ENCODE results near the gene ADAMTS7. TPM values are rescaled to one million over a fixed set of nuclear protein-coding genes. Genes with fewer than 3 reads are reported as not detected.

ADAMTS7 gene
- total RNA-seq, 3 donors from 2014 or later = 1.3 to 7.4 (median 6.2) TPM

- no peaks in the 10 kb centered on the region for H3K36me3 ChIP-seq
- H3K9me3 ChIP-seq = no peaks in the 10 kb centered on the region
- no peak overlapping the region for H3K4me3 ChIP-seq
- no peak for DNase-seq (ENCODE audit: low spot score in 2 of 2)
- no peaks in the 10 kb centered on the region for H3K4me1 ChIP-seq
- peaks cover 0 to 4% of the 10 kb centered on the region in 2 donors for H3K27me3 ChIP-seq
- intact Hi-C loops (cut with DNase I; ENCODE audit: low total_unique reads) = no loop called here
- no peak overlapping the region for H3K27ac ChIP-seq
- TF ChIP-seq POLR2A (IDR thresholded peaks at IDR 0.05) (no peak), POLR2AphosphoS5 (IDR thresholded peaks at IDR 0.05) (no peak), CTCF (IDR thresholded peaks at IDR 0.05) (no peak)
Observed at GRCh38 chr15:78715930-78716329, 95.3 kb downstream of the ADAMTS7 start.

DNA sequence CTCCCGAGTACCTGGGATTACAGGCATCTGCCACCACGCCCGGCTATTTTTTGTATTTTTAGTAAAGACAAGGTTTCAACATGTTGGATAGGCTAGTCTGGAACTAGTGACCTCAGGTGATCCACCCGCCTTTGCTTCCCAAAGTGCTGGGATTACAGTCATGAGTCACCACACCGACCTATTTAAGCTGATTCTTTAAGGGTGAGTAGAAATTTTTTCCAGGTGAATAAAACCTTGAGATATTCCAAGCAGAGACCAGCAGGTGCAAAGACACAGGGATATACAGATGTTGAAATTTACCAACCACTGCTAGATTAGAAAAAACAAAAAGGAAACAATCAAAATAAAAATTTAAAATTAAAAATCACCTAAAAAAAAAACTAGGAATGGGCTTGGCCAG is 95.8 kb downstream of the ADAMTS7 start:
- no peak for DNase-seq (ENCODE audit: low spot score in 2 of 2)
- intact Hi-C loops (cut with DNase I; ENCODE audit: low total_unique reads) = no loop called here
- no peak overlapping the region for H3K4me3 ChIP-seq
- no peaks in the 10 kb centered on the region for H3K36me3 ChIP-seq
- H3K27me3 ChIP-seq = peaks cover 0 to 4% of the 10 kb centered on the region in 2 donors
- TF ChIP-seq CTCF (IDR thresholded peaks at IDR 0.05) (no peak), POLR2A (IDR thresholded peaks at IDR 0.05) (no peak), POLR2AphosphoS5 (IDR thresholded peaks at IDR 0.05) (no peak)
- no peaks in the 10 kb centered on the region for H3K4me1 ChIP-seq
- H3K9me3 ChIP-seq = no peaks in the 10 kb centered on the region
- no peak overlapping the region for H3K27ac ChIP-seq

DNA sequence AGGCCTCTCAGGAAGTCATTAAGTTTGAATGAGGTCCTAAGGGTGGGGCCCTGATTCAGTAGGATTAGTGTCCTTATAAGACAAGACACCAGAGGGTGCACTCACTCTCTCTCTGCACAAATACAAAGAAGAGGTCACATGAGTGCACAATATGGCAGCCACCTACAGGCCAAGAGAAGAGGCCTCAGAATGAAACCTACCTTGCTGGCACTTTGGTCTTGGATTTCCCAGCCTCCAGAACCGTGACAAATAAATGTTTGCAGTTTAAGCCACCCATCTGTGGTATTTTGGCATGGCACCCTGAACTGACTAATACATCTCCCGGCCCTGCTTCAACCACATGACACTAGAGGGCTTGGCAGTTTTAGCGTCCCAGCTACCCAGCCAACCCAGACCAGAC is 96.4 kb downstream of the ADAMTS7 start:
- no peaks in the 10 kb centered on the region for H3K4me1 ChIP-seq
- H3K36me3 ChIP-seq = no peaks in the 10 kb centered on the region
- DNase-seq (ENCODE audit: low spot score in 2 of 2) = no peak
- no peak overlapping the region for H3K27ac ChIP-seq
- intact Hi-C loops (cut with DNase I; ENCODE audit: low total_unique reads) = no loop called here
- H3K4me3 ChIP-seq = no peak overlapping the region
- peaks cover 0 to 2% of the 10 kb centered on the region in 2 donors for H3K27me3 ChIP-seq
- no peaks in the 10 kb centered on the region for H3K9me3 ChIP-seq
- TF ChIP-seq POLR2A (IDR thresholded peaks at IDR 0.05) (no peak), CTCF (IDR thresholded peaks at IDR 0.05) (no peak), POLR2AphosphoS5 (IDR thresholded peaks at IDR 0.05) (no peak)

GRCh38 chr15:78712797-78713515 is 98.3 kb downstream of the ADAMTS7 start:
- intact Hi-C loops (cut with DNase I; ENCODE audit: low total_unique reads) = no loop called here
- Histone ChIP-seq H3K4me3 (no peak overlapping the region), H3K27ac (no peak overlapping the region), H3K9me3 (no peaks in the 10 kb centered on the region), H3K27me3 (no peaks in the 10 kb centered on the region), H3K4me1 (no peaks in the 10 kb centered on the region), H3K36me3 (no peaks in the 10 kb centered on the region)
- TF ChIP-seq POLR2A (IDR thresholded peaks at IDR 0.05) (no peak), CTCF (IDR thresholded peaks at IDR 0.05) (no peak), POLR2AphosphoS5 (IDR thresholded peaks at IDR 0.05) (no peak)
- no peak for DNase-seq (ENCODE audit: low spot score in 2 of 2)

DNA sequence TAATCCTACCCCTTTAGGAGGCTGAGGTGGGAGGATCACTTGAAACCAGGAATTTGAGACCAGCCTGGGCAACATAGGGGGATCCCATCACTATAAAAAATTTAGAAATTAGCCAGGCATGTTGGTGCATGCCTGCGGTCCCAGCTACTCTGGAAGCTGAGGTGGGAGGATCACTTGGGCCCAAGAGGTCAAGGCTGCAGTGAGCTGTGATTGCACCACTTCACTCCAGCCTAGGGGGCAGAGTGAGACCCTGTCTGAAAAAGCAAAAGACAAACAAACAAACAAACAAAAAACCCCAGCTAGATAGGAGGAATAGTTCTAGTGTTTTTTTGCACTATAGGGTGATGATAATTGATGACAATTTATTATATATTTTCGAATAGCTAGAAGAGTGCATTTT is 99.6 kb downstream of the ADAMTS7 start:
- Histone ChIP-seq H3K36me3 (no peaks in the 10 kb centered on the region), H3K4me1 (no peaks in the 10 kb centered on the region), H3K9me3 (no peaks in the 10 kb centered on the region), H3K27me3 (no peaks in the 10 kb centered on the region), H3K4me3 (no peak overlapping the region), H3K27ac (no peak overlapping the region)
- no peak for DNase-seq (ENCODE audit: low spot score in 2 of 2)
- intact Hi-C loops (cut with DNase I; ENCODE audit: low total_unique reads) = no loop called here
- no peak for TF ChIP-seq POLR2AphosphoS5 (IDR thresholded peaks at IDR 0.05)
- TF ChIP-seq POLR2A (IDR thresholded peaks at IDR 0.05) = no peak
- TF ChIP-seq CTCF (IDR thresholded peaks at IDR 0.05) = no peak

Measured in breast epithelium (tissue), 4 donors.